ENCODE data around the gene MAPK8. TPM values are rescaled to one million over a fixed set of nuclear protein-coding genes. Genes with fewer than 3 reads are reported as not detected.

The MAPK8 gene
- total and polyA plus RNA-seq, 9 of the 15 experiments (the other 6 are each of a cell fraction or from before 2014, with no cell fraction given), result 6.4 to 159 (median 71.0) TPM

DNA sequence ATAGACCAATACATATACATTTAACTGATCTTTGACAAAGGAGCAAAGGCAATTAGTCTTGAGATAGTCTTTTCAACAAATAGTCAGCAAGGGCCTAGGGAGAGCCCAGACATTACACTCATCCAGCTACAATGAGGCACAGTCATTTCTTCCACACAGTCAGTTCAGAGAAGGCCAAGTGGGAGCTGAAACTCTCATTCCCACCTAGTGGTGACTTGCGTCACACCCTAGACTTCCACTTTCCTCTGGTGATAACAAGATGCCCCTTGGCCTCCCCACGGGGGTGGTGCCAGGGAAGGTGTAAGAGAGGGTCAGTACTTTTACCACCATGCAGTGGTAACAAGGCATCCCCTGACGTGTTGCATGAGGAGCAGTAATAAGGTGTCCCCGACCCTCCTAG lies 39.9 kb upstream of the MAPK8 start:
- 0% methylated on average over 4 of the region's 4 CpGs for whole genome bisulfite sequencing (ENCODE audit: insufficient coverage, low coverage, missing lambda C conversion rate)
- ChIA-PET POLR2A (interaction anchor here (1.6 kb wide), 1 partner anchor 10 kb away, joined by 5 read pairs; no protein-coding TSS in a partner anchor), CTCF (ENCODE audit: low intra/inter-chr PET ratio) (no interaction called here)
- no peak overlapping the region for H3K4me3 ChIP-seq
- no peak for FAIRE-seq
- no peaks in the 10 kb centered on the region for H3K9me3 ChIP-seq (replicated peaks; ENCODE audit: control insufficient read depth, insufficient read depth, low read depth, low read length)
- TF ChIP-seq, protein P1, sequence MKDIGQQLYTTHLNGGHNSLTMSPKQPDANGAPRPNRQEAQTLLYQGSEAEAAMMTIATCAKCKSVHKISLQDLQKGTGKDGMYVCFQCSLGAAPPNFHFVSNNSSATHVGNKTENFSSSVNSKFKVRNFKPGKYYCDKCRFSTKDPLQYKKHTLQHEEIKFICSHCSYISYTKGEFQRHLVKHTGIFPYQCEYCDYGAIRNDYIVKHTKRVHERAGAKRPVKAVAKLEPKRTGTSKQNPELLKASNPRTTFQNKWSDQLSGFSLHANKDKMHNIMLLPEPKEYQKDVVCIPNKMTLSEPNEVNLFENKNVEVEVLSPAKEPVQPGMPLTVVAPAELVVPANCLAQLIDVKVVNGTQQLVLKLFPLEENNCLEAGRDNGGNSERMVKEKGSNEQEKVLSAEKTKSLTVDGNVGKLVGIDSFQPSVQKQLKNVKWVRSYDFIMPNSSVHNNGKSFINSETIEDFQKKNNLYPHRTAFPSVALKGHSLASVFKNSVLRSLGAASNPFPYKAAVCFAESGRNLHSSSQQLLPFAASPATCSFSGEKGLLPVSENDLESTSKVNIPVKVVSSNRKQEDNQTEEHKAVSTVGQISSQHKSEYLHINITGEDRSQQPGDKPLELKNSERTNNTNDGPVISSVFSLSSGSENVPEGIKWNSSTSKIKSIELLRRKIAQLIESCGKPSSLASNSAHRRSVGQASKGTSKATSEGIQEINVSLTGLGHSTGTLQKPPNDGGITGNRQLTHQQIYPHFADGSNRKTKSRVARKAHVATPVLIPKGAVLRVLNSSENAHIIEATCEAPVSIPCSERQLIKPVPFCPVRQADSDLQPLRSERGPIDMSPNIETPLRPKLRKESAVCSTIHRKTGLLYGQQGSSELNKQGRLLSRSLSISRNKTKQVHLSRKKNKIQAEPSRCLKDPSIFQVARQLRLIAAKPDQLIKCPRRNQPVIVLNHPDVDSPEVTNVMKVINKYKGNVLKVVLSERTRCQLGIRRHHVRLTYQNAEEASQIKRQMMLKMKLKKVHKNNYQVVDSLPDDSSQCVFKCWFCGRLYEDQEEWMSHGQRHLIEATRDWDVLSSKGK (CRISPR knock-in tag; IDR thresholded peaks at IDR 0.05), result no peak
- TF ChIP-seq WHSC1 (IDR thresholded peaks at IDR 0.05; ENCODE audit: low read length) (no peak), SMAD2 (IDR thresholded peaks at IDR 0.05; ENCODE audit: low read depth, low read length) (no peak), LARP7 (IDR thresholded peaks at IDR 0.05) (no peak), GABPB2 (CRISPR knock-in tag; conservative IDR thresholded peaks at IDR 0.05) (no peak), JUND (IDR thresholded peaks at IDR 0.05; ENCODE audit: borderline replicate concordance, low read depth, low read length) (no peak), JUND (tag; IDR thresholded peaks at IDR 0.05; ENCODE audit: borderline replicate concordance, low read depth, low read length) (no peak)
- TF ChIP-seq, protein P2, sequence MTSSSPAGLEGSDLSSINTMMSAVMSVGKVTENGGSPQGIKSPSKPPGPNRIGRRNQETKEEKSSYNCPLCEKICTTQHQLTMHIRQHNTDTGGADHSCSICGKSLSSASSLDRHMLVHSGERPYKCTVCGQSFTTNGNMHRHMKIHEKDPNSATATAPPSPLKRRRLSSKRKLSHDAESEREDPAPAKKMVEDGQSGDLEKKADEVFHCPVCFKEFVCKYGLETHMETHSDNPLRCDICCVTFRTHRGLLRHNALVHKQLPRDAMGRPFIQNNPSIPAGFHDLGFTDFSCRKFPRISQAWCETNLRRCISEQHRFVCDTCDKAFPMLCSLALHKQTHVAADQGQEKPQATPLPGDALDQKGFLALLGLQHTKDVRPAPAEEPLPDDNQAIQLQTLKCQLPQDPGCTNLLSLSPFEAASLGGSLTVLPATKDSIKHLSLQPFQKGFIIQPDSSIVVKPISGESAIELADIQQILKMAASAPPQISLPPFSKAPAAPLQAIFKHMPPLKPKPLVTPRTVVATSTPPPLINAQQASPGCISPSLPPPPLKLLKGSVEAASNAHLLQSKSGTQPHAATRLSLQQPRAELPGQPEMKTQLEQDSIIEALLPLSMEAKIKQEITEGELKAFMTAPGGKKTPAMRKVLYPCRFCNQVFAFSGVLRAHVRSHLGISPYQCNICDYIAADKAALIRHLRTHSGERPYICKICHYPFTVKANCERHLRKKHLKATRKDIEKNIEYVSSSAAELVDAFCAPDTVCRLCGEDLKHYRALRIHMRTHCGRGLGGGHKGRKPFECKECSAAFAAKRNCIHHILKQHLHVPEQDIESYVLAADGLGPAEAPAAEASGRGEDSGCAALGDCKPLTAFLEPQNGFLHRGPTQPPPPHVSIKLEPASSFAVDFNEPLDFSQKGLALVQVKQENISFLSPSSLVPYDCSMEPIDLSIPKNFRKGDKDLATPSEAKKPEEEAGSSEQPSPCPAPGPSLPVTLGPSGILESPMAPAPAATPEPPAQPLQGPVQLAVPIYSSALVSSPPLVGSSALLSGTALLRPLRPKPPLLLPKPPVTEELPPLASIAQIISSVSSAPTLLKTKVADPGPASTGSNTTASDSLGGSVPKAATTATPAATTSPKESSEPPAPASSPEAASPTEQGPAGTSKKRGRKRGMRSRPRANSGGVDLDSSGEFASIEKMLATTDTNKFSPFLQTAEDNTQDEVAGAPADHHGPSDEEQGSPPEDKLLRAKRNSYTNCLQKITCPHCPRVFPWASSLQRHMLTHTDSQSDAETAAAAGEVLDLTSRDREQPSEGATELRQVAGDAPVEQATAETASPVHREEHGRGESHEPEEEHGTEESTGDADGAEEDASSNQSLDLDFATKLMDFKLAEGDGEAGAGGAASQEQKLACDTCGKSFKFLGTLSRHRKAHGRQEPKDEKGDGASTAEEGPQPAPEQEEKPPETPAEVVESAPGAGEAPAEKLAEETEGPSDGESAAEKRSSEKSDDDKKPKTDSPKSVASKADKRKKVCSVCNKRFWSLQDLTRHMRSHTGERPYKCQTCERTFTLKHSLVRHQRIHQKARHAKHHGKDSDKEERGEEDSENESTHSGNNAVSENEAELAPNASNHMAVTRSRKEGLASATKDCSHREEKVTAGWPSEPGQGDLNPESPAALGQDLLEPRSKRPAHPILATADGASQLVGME (CRISPR knock-in tag; IDR thresholded peaks at IDR 0.05), result no peak
- no peak for DNase-seq (ENCODE audit: extremely low read depth in 1 of 4, low spot score in 3 of 4)
- no peak overlapping the region for H3K4me2 ChIP-seq (ENCODE audit: insufficient read depth, low read length)
- H2AFZ ChIP-seq (ENCODE audit: low read depth, low read length), result no peak overlapping the region
- H4K20me1 ChIP-seq (replicated peaks; ENCODE audit: control insufficient read depth, insufficient read depth, low read length), result no peaks in the 10 kb centered on the region
- H3K4me1 ChIP-seq (replicated peaks in 1 of 2; ENCODE audit: control insufficient read depth in 2 of 2, insufficient read depth in 2 of 2, low read length in 2 of 2), result no peaks in the 10 kb centered on the region
- no peak overlapping the region for H3K9ac ChIP-seq (ENCODE audit: insufficient read depth in 1 of 2, low read depth in 2 of 2, low read length in 2 of 2)
- H3K36me3 ChIP-seq (ENCODE audit: control insufficient read depth, insufficient read depth, low read length), result no peaks in the 10 kb centered on the region
- no TSS peak for BruUV-seq (replicated peaks)
- intact Hi-C loops (cut with micrococcal nuclease), result no loop called here
- no peaks in the 10 kb centered on the region for H3K9me1 ChIP-seq (ENCODE audit: control insufficient read depth, insufficient read depth, low read length)
- no peaks in the 10 kb centered on the region for H3K79me2 ChIP-seq (ENCODE audit: control insufficient read depth, insufficient read depth, low read length)
- peaks cover 2 to 19% of the 10 kb centered on the region in 2 experiments; a peak in 3 of 5 replicates for H3K27me3 ChIP-seq (ENCODE audit: control insufficient read depth in 2 of 2, insufficient read depth in 2 of 2, low read length in 2 of 2)
- peak; percentile 38 for ATAC-seq
- in situ Hi-C loops (cut with MboI), result no loop called here
- no peak overlapping the region for H3K27ac ChIP-seq (ENCODE audit: extremely low read depth, low read depth, low read length)

Measured in K562 (cell line).